HEK293 (cell line): Measurements from ENCODE around the gene RNF11.
A peak's percentile ranks its signal among the peaks of the same experiment; 100 is the strongest.

Source experiments
- CTCF ChIA-PET: fragments of 350-600 bp; formaldehyde crosslinking; extraction: SDS; loops from one replicate; lab custom pipeline; 2021; ENCODE audit warnings: antibody characterized with exemption; lab: Yijun Ruan, JAX
- POLR2A ChIA-PET: fragments of 300-600 bp; formaldehyde crosslinking; extraction: SDS; loops from one replicate; lab custom pipeline; 2020; ENCODE audit warnings: antibody characterized with exemption, inconsistent platforms; lab: Yijun Ruan, JAX
- H3K27ac ChIP-seq: fragments of 200-500 bp; sonication (Bioruptor generic); 2 replicates; pipeline ENCODE4 v1.5.1; 2014; ENCODE audit warnings: low read depth, low read length, control low read depth, inconsistent platforms; ENCODE audit errors: extremely low read depth
- H3K36me3 ChIP-seq, 2 experiments: fragments of 200-500 bp in 1 of 2; sonication (Bioruptor generic) in 1 of 2; 1 replicate in 1 of 2; 2 replicates in 1 of 2; pipeline ENCODE4 v1.5.1; 2014 to 2017; ENCODE audit warnings: inconsistent platforms in 2 of 2, low read length in 2 of 2; ENCODE audit not compliant: control insufficient read depth in 2 of 2, insufficient read depth in 1 of 2
- H3K4me1 ChIP-seq: fragments of 200-500 bp; sonication (Bioruptor generic); 2 replicates; pipeline ENCODE4 v1.5.1; 2014; ENCODE audit warnings: mild to moderate bottlenecking, low read length, inconsistent platforms; ENCODE audit not compliant: control insufficient read depth, insufficient read depth
- H3K4me3 ChIP-seq: 2 replicates; pipeline ENCODE4 v1.5.1; 2011; ENCODE audit warnings: low read depth, mild to moderate bottlenecking, control low read depth, low read length, moderate library complexity
- H3K9me3 ChIP-seq: fragments of 200-500 bp; sonication (Bioruptor generic); 2 replicates; pipeline ENCODE4 v1.5.1; 2014; ENCODE audit warnings: low read depth, low read length, inconsistent platforms; ENCODE audit not compliant: control insufficient read depth, insufficient read depth
- MZF1 ChIP-seq: fragments of 450-650 bp; formaldehyde crosslinking; IDR thresholded peaks from 2 replicates; pipeline ENCODE4 v1.5.1; 2017; ENCODE audit warnings: missing biosample characterization, missing genetic modification characterization, borderline replicate concordance
- PRDM6 ChIP-seq: fragments of 450-650 bp; formaldehyde crosslinking; IDR thresholded peaks from 2 replicates; pipeline ENCODE4 v1.5.1; 2017; ENCODE audit warnings: missing biosample characterization, missing genetic modification characterization
- RBAK ChIP-seq: fragments of 450-650 bp; formaldehyde crosslinking; IDR thresholded peaks from 2 replicates; pipeline ENCODE4 v1.5.1; 2016; ENCODE audit warnings: missing biosample characterization, missing genetic modification characterization
- SCRT2 ChIP-seq: fragments of 450-650 bp; formaldehyde crosslinking; IDR thresholded peaks from 2 replicates; pipeline ENCODE4 v1.5.1; 2016; ENCODE audit warnings: missing biosample characterization, missing genetic modification characterization
- ZBTB1 ChIP-seq: fragments of 450-650 bp; formaldehyde crosslinking; IDR thresholded peaks from 2 replicates; pipeline ENCODE4 v1.5.1; 2016; ENCODE audit warnings: missing biosample characterization, missing genetic modification characterization
- ZFHX2 ChIP-seq: fragments of 450-650 bp; formaldehyde crosslinking; conservative IDR thresholded peaks from 2 replicates; pipeline ENCODE4 v1.5.1; 2016; ENCODE audit warnings: missing biosample characterization, missing genetic modification characterization
- ZNF202 ChIP-seq: fragments of 450-650 bp; formaldehyde crosslinking; IDR thresholded peaks from 2 replicates; pipeline ENCODE4 v1.5.1; 2016; ENCODE audit warnings: missing biosample characterization, missing genetic modification characterization, borderline replicate concordance
- ZNF335 ChIP-seq: fragments of 450-650 bp; formaldehyde crosslinking; conservative IDR thresholded peaks from 2 replicates; pipeline ENCODE4 v1.5.1; 2016; ENCODE audit warnings: missing biosample characterization, missing genetic modification characterization
- ZNF404 ChIP-seq: fragments of 450-650 bp; formaldehyde crosslinking; IDR thresholded peaks from 2 replicates; pipeline ENCODE4 v1.5.1; 2017; ENCODE audit warnings: missing biosample characterization, missing genetic modification characterization
- ZNF473 ChIP-seq: fragments of 450-650 bp; formaldehyde crosslinking; IDR thresholded peaks from 2 replicates; pipeline ENCODE4 v1.5.1; 2017; ENCODE audit warnings: missing biosample characterization, missing genetic modification characterization
- ZNF510 ChIP-seq: fragments of 450-650 bp; formaldehyde crosslinking; IDR thresholded peaks from 2 replicates; pipeline ENCODE4 v1.5.1; 2018; ENCODE audit warnings: mild to moderate bottlenecking, missing genetic modification characterization, missing biosample characterization; ENCODE audit not compliant: insufficient replicate concordance
- ZNF518A ChIP-seq: fragments of 450-650 bp; formaldehyde crosslinking; conservative IDR thresholded peaks from 2 replicates; pipeline ENCODE4 v1.5.1; 2016; ENCODE audit warnings: low read depth, missing biosample characterization, missing genetic modification characterization
- TF ChIP-seq, protein P1 (sequence below): fragments of 450-650 bp; formaldehyde crosslinking; IDR thresholded peaks from 2 replicates; pipeline ENCODE4 v1.5.1; 2016; ENCODE audit warnings: missing biosample characterization, missing genetic modification characterization

RNF11 gene

DNA sequence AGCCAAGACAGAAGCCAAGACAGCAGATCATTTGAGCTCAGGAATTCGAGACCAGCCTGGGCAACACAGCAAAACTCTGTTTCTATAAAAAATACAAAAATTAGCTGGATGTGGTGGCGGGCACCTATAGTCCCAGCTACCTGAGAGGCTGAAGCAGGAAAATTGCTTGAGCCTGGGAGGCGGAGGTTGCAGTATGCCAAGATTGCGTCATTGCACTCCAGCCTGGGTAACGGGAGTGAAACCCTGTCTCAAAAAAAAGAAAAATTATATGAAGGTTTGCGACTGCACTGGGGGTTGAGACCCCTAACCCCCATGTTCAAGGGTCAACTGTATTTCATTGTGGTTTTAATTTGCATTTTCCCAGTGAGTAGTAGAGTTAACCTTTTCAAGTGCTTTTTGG is 16.3 kb downstream of the RNF11 start (continued):
- TF ChIP-seq ZNF473 (tag by site-specific recombination) (no peak), RBAK (tag by site-specific recombination) (no peak)

GRCh38 chr1:51253691-51254090 is 17.6 kb downstream of the RNF11 start:
- TF ChIP-seq MZF1 (tag by site-specific recombination) (no peak), SCRT2 (tag by site-specific recombination) (no peak), ZNF518A (no peak), ZNF202 (tag by site-specific recombination) (no peak), ZBTB1 (tag by site-specific recombination) (no peak), RBAK (tag by site-specific recombination) (no peak)
- TF ChIP-seq, protein P1, sequence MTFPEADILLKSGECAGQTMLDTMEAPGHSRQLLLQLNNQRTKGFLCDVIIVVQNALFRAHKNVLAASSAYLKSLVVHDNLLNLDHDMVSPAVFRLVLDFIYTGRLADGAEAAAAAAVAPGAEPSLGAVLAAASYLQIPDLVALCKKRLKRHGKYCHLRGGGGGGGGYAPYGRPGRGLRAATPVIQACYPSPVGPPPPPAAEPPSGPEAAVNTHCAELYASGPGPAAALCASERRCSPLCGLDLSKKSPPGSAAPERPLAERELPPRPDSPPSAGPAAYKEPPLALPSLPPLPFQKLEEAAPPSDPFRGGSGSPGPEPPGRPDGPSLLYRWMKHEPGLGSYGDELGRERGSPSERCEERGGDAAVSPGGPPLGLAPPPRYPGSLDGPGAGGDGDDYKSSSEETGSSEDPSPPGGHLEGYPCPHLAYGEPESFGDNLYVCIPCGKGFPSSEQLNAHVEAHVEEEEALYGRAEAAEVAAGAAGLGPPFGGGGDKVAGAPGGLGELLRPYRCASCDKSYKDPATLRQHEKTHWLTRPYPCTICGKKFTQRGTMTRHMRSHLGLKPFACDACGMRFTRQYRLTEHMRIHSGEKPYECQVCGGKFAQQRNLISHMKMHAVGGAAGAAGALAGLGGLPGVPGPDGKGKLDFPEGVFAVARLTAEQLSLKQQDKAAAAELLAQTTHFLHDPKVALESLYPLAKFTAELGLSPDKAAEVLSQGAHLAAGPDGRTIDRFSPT (tag by site-specific recombination), result no peak
- TF ChIP-seq, all 188 proteins: peak for 0
- POLR2A ChIA-PET, result no interaction called here
- H3K9me3 ChIP-seq, result no peaks in the 10 kb centered on the region
- H3K4me3 ChIP-seq, result no peak overlapping the region
- H3K27ac ChIP-seq, result no peak overlapping the region
- peaks cover 7% of the 10 kb centered on the region; the same call in 1 of the 2 replicates for H3K4me1 ChIP-seq
- H3K36me3 ChIP-seq, result no peaks in the 10 kb centered on the region
- CTCF ChIA-PET, result no interaction called here

DNA sequence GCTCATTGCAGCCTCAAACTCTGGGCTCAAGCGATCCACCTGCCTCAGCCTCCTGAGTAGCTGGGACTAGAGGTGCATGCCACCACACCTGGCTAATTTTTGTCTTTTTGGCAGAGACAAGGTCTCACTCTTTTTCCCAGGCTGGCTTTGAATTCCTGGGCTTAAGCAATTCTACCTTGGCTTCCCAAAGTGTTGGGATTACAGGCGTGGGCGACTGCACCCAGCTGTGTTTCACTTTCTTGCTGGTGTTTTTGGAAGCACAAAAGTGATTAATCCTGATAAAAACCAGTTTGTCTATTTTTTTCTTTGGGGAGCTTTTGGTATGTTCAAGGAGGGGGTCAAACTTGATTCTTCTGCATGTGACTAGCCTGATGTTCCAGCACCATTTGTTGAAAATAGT is 19.3 kb downstream of the RNF11 start:
- Histone ChIP-seq H3K4me3 (no peak overlapping the region), H3K36me3 (no peaks in the 10 kb centered on the region), H3K9me3 (no peaks in the 10 kb centered on the region), H3K27ac (no peak overlapping the region), H3K4me1 (peaks cover 2% of the 10 kb centered on the region; the same call in 1 of the 2 replicates)
- ChIA-PET CTCF (interaction anchor here (0.6 to 1.4 kb wide), 7 partner anchors 8 to 481 kb away, joined by 3 to 11 read pairs (median 3); no protein-coding TSS in a partner anchor), POLR2A (no interaction called here)
- TF ChIP-seq ZFHX2 (peak; percentile 45), ZNF510 (tag by site-specific recombination) (no peak), ZNF404 (no peak), PRDM6 (tag by site-specific recombination) (0 out of 2 replicates have a peak, but pooled peaks have one; percentile 30), ZNF335 (tag by site-specific recombination) (no peak)
